Stimulated activated naive CD8-positive, alpha-beta T cell treated with anti-CD3 and anti-CD28 coated beads, Interleukin-15, amount 100 ng/mL, for 72 hours (primary cell): ENCODE measurements around the gene TNFSF8.

ENCODE experiments used
- ATAC-seq: fragments of 150-1000 bp; cut with Tn5 transposase; 2 replicates; pipeline ENCODE4 v1.10.0; 2021; ENCODE audit warnings: mild to moderate bottlenecking, moderate library complexity
- DNase-seq, 2 donors: peaks; one replicate each; pipeline ENCODE4 v3.0.0; 2021 to 2022
- H3K27ac Mint-ChIP-seq, 2 donors: one replicate each; pipeline ENCODE4 v1.8.0; 2022; ENCODE audit warnings: mild to moderate bottlenecking in 2 of 2, mixed read lengths in 2 of 2, moderate library complexity in 2 of 2
- H3K27me3 Mint-ChIP-seq: one replicate; pipeline ENCODE4 v1.8.0; 2022; ENCODE audit warnings: mixed read lengths
- H3K4me1 Mint-ChIP-seq: one replicate; pipeline ENCODE4 v1.8.0; 2022; ENCODE audit warnings: mild to moderate bottlenecking, mixed read lengths
- H3K4me3 Mint-ChIP-seq, 2 donors: one replicate each; pipeline ENCODE4 v1.8.0; 2022; ENCODE audit warnings: mild to moderate bottlenecking in 2 of 2, mixed read lengths in 2 of 2, moderate library complexity in 1 of 2
- H3K9me3 Mint-ChIP-seq, 2 donors: one replicate each; pipeline ENCODE4 v1.8.0; 2022; ENCODE audit warnings: mixed read lengths in 2 of 2

The TNFSF8 gene

DNA sequence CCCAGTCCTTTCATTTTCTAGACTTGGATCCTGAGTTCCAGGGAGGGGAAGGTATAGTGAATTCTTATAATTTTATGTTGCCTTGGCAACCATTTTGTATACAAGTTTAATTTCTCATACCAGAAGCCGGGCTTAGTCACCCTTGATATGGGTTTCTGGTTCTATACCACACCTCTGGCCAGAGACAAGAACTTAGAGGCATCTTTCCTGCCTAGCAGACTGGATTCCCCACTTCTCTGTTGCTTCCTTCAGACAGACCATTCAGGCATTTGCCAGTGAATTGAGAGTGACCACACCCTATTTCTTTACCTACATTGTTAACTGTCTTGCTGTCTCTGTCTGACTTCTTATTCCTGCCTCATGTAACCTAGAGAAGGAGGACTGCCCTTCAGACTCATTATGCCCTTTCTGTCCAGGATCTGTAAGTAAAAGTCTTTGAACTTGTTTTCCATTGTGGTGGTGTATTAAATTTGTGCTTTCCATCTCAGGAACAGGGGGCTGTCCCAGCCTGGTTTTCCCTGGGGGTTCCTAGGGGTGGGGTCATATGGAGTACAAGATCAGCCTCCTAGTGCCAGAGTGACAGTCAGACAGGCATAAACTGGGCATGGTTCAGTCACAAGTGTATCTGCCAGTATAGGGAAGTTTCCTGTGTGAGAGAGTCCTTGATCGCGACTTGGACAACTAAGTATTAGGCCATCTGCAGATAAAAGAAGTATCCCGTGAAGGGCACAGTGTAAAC, 27.4 kb downstream of the TNFSF8 start:
- peaks cover 14% of the 10 kb centered on the region for H3K4me1 Mint-ChIP-seq
- ATAC-seq, result peak; percentile 78
- H3K27ac Mint-ChIP-seq, result peak overlapping the region; percentile 87 to 97
- peaks cover 0 to 5% of the 10 kb centered on the region in 2 donors for H3K9me3 Mint-ChIP-seq
- DNase-seq, result peak in 1 of 2 donors; percentile 57
- H3K27me3 Mint-ChIP-seq, result no peaks in the 10 kb centered on the region
- H3K4me3 Mint-ChIP-seq, result peak overlapping the region; percentile 62 to 76

DNA sequence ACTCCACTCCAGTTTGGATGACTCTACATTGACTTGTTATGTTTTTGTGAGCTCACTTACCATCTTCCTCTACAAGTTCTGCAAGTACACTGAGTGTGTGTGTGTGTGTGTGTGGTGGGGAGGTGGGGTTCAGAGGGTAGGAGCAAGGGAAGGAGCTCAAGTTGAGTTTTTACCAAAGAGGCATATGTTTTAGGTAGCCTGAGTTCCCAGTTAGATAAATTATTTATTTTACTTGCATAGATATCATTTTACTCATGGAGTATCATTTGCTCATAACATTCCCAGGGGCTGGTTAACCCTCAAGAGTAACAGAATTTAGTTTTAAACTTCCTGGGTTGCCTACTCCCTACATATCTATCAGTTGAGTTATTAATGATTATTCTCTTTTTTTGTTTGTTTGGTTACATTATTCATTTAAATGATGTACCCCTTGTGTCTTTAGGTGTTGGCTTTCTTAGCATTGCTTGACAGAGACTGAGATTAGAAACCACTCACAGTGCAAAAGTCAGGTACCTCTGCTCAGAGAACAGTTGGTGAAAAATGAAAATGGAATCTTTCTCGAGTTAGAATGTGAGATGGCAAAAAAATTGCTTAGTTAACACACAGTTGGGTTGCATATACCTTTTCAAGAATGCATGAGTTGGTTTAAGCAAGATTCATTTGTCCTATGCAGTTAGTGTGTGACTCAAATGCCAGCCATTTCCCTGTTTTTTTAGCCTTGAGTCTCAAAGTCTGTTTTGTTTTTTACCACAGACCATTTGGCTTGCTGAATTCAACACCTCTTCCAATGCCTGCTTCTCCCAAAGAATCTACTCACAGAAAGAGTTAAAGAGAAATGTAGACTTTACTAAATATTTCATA, 29.2 kb downstream of the TNFSF8 start:
- peak overlapping the region; percentile 56 to 83 for H3K27ac Mint-ChIP-seq
- ATAC-seq (no peak), DNase-seq (no peak)
- no peaks in the 10 kb centered on the region for H3K27me3 Mint-ChIP-seq
- peaks cover 0 to 5% of the 10 kb centered on the region in 2 donors for H3K9me3 Mint-ChIP-seq
- no peaks in the 10 kb centered on the region for H3K4me1 Mint-ChIP-seq
- peak overlapping the region in 1 of 2 donors; percentile 4 for H3K4me3 Mint-ChIP-seq

DNA sequence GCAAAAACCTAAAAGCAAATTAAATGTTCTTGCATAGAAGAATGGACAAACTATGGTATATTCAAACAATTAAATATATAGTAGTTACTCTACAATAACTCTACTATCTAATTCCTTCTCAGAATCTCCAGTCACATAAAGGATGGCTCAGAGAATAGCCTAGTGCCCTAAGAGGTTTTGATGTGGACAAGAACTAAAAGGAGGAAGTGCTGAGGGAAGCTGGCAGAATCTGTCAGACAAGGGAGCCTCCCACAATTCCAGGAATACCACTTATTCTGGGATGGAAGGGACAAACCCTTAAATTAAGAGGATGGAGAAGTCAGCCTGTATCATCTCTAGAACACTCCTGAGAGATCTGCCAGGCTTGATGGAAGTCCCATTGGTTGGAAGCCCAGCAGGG, 30.4 kb downstream of the TNFSF8 start:
- ATAC-seq (no peak), DNase-seq (no peak)
- Mint-ChIP-seq H3K27ac (no peak overlapping the region), H3K27me3 (no peaks in the 10 kb centered on the region), H3K4me1 (peaks cover 10% of the 10 kb centered on the region), H3K9me3 (peaks cover 0 to 5% of the 10 kb centered on the region in 2 donors), H3K4me3 (no peak overlapping the region)

DNA sequence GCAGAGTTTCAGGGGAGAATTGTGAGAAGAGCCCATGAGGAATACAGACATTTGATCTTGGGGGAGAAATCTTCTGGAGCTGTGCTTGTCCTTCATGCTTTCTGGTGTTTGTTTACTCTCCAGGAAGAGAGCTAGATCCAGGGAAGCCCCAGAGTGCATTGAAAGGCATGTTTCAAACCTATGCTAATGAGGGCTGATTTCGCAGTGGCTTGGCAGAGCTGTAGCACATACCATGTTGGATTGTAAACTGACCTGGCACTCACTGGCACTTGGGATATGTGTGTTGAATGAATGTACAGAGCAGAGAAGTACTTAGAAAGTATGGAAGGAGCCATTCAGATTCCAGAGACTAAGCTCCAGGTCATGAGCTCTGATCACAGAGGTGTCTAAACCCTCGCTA, 30.9 kb downstream of the TNFSF8 start:
- no peak overlapping the region for H3K4me3 Mint-ChIP-seq
- DNase-seq, result no peak
- H3K4me1 Mint-ChIP-seq, result peaks cover 15% of the 10 kb centered on the region

DNA sequence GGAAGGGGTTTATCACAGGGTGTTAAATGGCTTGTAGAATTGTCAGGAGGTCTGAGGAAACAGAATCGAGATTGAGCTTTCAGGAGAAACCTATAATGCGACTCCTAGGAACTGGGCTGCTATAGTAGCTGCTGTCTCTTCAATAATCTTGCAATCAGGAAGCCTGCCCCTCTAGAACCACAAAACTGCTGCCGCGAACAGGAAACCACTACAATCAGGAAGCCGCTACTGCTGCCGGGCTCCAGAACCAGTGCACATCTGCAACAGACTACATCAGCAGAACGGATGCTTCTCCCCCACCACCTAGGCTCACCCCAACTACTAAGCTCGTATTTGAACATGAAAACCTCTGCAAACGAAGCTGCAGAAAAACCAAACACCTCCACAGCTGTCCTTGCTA, 31.6 kb downstream of the TNFSF8 start:
- H3K4me1 Mint-ChIP-seq, result peaks cover 23% of the 10 kb centered on the region
- no peak overlapping the region for H3K4me3 Mint-ChIP-seq
- peak; percentile 61 to 83 for DNase-seq
- no peak overlapping the region for H3K27ac Mint-ChIP-seq
- no peaks in the 10 kb centered on the region for H3K9me3 Mint-ChIP-seq
- peak; percentile 76 for ATAC-seq
- no peaks in the 10 kb centered on the region for H3K27me3 Mint-ChIP-seq

More for the DNA sequence above, 30.9 kb downstream of the TNFSF8 start:
- H3K27me3 Mint-ChIP-seq, result no peaks in the 10 kb centered on the region
- peaks cover 0 to 4% of the 10 kb centered on the region in 2 donors for H3K9me3 Mint-ChIP-seq
- no peak overlapping the region for H3K27ac Mint-ChIP-seq
- no peak for ATAC-seq

DNA sequence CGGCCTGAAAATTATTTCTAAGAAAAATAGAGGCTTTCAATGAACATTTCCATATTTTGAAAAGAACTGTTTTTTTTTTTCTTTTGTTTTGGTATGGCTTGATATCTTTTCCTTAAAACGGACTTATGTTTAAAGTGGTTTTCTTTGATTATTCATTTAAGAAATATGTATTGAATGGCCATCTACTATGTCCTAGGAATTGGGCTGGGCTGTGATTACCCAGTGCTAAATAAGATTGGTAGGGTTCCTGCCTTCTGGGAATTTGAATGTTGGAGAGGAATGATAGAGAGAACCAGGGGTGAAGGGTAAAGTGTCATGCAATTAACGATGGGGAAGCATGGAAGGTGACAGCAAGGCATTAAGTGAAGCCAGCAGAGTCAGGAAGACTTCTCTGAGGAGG, 33.2 kb downstream of the TNFSF8 start:
- ATAC-seq, result no peak
- Mint-ChIP-seq H3K27me3 (no peaks in the 10 kb centered on the region), H3K27ac (no peak overlapping the region), H3K9me3 (no peaks in the 10 kb centered on the region), H3K4me3 (no peak overlapping the region), H3K4me1 (peaks cover 37% of the 10 kb centered on the region)
- no peak for DNase-seq

DNA sequence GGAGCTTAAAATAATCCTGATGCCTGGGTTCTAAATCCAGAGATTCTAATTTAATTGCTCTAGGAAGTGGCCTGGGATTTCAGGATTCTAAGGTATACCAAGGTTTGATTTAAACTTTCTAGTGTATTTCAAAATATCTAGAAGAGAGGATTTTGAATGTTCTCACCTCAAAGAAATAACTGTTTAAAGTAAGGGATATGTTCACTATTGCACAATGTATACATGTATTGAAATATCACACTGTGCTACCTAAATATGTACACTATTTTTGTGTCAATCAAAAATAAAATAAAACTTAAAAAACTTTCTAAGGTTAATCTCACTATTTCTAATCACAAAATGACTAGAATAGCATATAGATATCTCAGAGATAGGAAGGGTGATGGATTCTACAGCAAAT, 34.0 kb downstream of the TNFSF8 start:
- no peak overlapping the region for H3K27ac Mint-ChIP-seq
- peaks cover 42% of the 10 kb centered on the region for H3K4me1 Mint-ChIP-seq
- H3K27me3 Mint-ChIP-seq, result no peaks in the 10 kb centered on the region
- no peak overlapping the region for H3K4me3 Mint-ChIP-seq
- no peak for DNase-seq
- peaks cover 3 to 5% of the 10 kb centered on the region in 2 donors for H3K9me3 Mint-ChIP-seq
- no peak for ATAC-seq

DNA sequence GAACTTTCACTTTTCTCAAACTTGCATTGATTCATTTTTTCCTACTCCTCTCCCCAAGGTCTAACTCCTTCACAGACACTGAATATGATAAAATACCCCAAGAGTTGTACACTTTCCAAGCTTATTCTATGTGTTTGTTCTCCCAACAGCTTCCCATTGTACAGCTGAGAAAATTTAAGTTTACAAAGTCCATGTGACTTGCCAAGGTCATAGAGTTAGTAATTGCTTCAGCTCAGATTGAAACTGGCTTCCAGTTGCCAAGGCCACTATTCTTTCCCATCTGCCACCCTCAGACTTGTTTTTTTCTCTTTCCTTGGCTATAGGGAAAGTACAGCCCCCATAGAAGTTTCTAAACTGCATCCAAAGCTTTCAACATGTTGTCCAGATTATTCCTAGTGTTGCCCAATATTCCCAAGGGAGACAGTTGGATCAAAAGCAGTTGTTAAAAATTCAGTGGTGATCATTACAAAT, 34.8 kb downstream of the TNFSF8 start:
- Mint-ChIP-seq H3K27me3 (no peaks in the 10 kb centered on the region), H3K27ac (peak overlapping the region; percentile 97 to 98), H3K9me3 (peaks cover 11 to 13% of the 10 kb centered on the region in 2 donors), H3K4me1 (peaks cover 50% of the 10 kb centered on the region), H3K4me3 (peak overlapping the region; percentile 32 to 53)
- ATAC-seq (no peak), DNase-seq (no peak)

DNA sequence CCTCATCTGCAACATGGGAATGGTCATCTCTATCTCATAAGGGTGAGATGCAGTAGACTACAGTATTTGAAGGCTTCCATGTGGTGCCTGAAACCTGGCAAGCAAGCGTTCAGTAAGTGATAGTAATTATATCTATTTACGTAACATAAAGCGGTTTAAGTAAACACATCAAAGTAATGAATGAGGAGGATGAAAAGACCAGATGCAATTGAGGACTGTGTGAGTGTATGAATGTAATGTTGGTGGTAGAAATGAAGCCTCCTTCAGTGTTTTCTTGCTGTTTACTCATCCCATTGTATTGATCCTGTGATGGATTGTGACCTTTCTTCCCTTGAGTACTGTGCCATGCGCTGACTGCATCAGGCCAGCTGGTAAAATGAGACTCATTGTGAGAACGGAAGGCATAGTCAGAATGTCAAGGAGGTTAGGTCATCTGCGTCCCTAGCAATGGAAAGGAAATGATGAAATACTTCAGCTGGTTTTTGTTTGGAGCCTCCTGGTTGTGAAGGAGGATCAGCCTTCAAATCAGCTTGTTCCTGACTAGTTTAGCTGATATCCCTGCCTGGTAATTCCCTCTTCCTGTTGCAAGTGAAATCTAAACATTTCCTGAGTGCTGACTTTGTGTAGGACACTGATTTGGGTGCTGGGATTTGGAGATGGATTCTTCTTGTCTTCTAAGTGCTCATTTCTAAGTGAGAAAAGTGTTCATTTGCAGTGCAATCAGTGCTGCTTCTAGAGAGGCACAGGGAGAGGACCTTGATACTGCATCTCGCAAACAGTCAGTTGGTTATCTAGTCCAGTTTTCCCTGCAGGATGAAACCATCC, 35.6 kb downstream of the TNFSF8 start:
- peak overlapping the region; percentile 32 to 53 for H3K4me3 Mint-ChIP-seq
- peak overlapping the region; percentile 97 to 98 for H3K27ac Mint-ChIP-seq
- ATAC-seq (peak; percentile 87), DNase-seq (peak; percentile 52 to 77)
- peaks cover 57% of the 10 kb centered on the region for H3K4me1 Mint-ChIP-seq
- peaks cover 11 to 14% of the 10 kb centered on the region in 2 donors for H3K9me3 Mint-ChIP-seq
- H3K27me3 Mint-ChIP-seq, result no peaks in the 10 kb centered on the region

DNA sequence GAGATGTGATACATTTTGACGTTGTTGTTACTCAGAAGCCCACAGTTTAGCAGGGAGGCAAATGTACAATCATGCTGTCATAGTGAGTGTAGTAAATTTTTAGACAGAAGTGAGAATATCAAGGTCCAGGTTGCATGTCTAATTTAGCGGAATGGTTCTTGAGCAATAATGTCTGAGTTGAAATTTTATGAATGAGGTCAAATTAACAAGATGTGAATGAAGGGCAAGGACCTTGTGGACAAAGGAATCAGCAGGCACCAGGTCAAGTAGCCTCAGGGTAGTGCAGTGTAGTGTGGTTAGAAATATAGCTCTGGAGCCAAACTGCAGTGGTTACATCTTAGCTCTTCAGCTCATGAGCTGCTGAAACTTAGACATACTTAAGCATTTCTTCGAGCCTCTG, 36.2 kb downstream of the TNFSF8 start:
- DNase-seq, result no peak
- H3K27ac Mint-ChIP-seq, result peak overlapping the region; percentile 82 to 98
- peak overlapping the region in 1 of 2 donors; percentile 53 for H3K4me3 Mint-ChIP-seq

DNA sequence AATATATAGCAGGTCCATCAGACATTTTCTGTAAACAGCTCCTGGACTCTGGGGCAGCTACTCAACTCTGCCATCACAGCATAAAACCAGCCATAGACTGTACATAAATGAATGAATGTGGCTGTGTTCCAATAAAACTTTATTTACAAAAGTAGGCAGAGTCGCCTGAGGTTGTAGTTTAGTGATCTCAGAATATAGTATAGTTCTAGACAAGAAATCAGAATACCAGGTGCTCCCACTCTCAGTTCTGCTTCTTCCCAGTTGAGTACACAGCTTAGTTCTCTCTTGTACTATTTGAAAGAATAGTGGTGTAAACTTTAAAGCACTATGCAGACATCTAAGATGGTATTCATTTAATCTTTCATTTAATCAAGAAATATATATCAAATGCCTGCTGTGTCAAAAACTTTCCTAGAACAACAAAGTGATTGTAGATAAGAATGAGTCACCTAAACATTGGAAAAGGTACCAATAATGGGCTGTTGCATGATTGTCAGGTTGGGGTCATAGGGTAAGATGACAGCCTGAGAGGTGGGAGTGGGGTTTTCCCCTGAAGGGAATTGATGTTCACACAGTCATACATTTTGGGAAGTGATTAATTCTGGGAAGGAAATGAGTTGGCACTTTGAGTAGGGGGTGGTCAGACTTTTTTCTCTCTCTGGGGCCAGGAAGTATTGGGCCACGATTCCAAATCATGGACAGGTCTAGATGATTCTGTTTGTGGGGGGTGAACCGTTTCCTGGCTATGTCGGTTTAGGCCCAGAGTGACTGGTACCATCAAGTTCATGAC, 37.0 kb downstream of the TNFSF8 start:
- H3K27me3 Mint-ChIP-seq, result no peaks in the 10 kb centered on the region
- peaks cover 71% of the 10 kb centered on the region for H3K4me1 Mint-ChIP-seq
- ATAC-seq (no peak), DNase-seq (no peak)
- H3K27ac Mint-ChIP-seq, result peak overlapping the region; percentile 82 to 98
- peak overlapping the region in 1 of 2 donors; percentile 53 for H3K4me3 Mint-ChIP-seq
- H3K9me3 Mint-ChIP-seq, result peaks cover 11 to 14% of the 10 kb centered on the region in 2 donors

More for the DNA sequence above, 36.2 kb downstream of the TNFSF8 start:
- ATAC-seq, result no peak
- H3K27me3 Mint-ChIP-seq, result no peaks in the 10 kb centered on the region
- H3K9me3 Mint-ChIP-seq, result peaks cover 11 to 14% of the 10 kb centered on the region in 2 donors
- H3K4me1 Mint-ChIP-seq, result peaks cover 63% of the 10 kb centered on the region

DNA sequence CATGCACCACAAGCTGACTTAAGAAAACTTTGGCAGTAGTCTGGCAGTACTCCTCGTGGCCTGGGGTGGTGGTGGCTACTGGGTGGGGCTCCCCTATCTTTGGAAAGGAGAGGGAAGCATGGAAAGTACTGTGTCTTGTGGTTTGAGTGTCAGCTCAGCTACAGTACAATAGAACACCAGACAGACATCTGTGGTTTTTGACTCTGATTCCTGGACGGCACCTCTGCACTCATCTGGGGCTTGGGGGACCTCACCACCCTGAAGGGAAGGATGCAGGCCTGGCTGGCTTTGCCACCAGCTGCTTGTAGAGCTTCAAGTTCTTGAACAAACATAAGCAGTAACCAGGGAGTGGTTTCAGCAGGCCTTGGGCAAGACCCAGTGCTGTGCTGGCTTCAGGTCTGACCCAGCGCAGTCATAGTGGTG, 40.6 kb downstream of the TNFSF8 start:
- peak; percentile 83 for ATAC-seq
- Mint-ChIP-seq H3K9me3 (peaks cover 13 to 24% of the 10 kb centered on the region in 2 donors), H3K27ac (peak overlapping the region; percentile 23 to 49), H3K4me1 (peaks cover 67% of the 10 kb centered on the region), H3K4me3 (peak overlapping the region; percentile 7 to 39), H3K27me3 (no peaks in the 10 kb centered on the region)
- DNase-seq, result peak in 1 of 2 donors; percentile 70

DNA sequence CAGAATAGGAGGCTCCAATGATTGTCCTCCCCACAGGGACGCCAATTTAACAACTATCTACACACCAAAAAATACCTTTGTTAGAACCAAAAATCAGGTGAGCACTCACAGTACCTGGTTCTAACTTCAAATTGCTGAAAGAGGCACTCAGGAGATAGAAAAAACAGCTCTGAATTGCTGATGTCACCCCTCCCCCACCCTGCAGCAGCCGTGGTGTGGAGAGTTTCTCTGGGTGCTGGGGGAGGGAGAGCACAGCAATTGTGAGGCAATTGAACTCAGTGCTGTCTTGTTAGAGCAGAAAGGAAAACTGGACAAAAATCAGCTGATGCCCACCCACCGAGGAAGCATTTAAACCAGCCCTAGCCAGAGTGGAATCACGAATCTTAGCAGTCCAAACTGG, 41.8 kb downstream of the TNFSF8 start:
- H3K27ac Mint-ChIP-seq, result peak overlapping the region in 1 of 2 donors; percentile 34
- DNase-seq (no peak), ATAC-seq (no peak)
- H3K4me3 Mint-ChIP-seq, result no peak overlapping the region
- H3K4me1 Mint-ChIP-seq, result peaks cover 60% of the 10 kb centered on the region
- H3K9me3 Mint-ChIP-seq, result peaks cover 21 to 28% of the 10 kb centered on the region in 2 donors
- no peaks in the 10 kb centered on the region for H3K27me3 Mint-ChIP-seq

DNA sequence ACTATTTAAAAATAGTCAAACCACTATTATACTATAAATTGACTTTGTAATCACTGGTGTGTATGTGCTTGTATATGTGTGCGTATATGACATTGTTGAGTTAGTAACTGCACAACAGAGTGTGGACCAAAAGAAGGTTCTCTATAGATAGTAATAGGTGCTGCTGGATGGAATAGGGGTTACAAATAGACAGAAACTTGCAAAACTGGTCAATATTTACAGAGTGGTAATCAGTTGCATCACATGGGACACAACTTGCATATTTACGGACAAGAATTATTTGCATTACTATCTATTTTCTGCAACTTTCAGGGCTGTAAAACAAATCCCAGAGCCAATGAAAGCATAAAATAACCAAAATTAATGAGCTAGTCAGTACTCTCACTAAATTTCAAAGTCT, 42.4 kb downstream of the TNFSF8 start:
- DNase-seq (no peak), ATAC-seq (no peak)
- Mint-ChIP-seq H3K4me1 (peaks cover 53% of the 10 kb centered on the region), H3K9me3 (peaks cover 21 to 28% of the 10 kb centered on the region in 2 donors), H3K27me3 (no peaks in the 10 kb centered on the region), H3K4me3 (no peak overlapping the region), H3K27ac (no peak overlapping the region)
